GM18511 (cell line): ENCODE data around the gene LRBA.
A peak's percentile ranks its signal among the peaks of the same experiment; 100 is the strongest.

Source experiments
- ATAC-seq: cut with Tn5 transposase; IDR thresholded peaks from one replicate; pipeline ENCODE4 v1.9.1; 2021; ENCODE audit warnings: mild to moderate bottlenecking, moderate library complexity; ENCODE audit not compliant: unreplicated experiment

Gene LRBA

GRCh38 chr4:150461957-150462356 lies 553.1 kb downstream of the LRBA start:
- ATAC-seq: no peak

GRCh38 chr4:150457802-150458201 lies 557.3 kb downstream of the LRBA start:
- ATAC-seq: no peak

GRCh38 chr4:150451883-150452282 lies 563.2 kb downstream of the LRBA start:
- no peak for ATAC-seq

- no peak for ATAC-seq
These were observed 567.7 kb downstream of the LRBA start for GRCh38 chr4:150447356-150447755.

GRCh38 chr4:150439451-150439933 lies 575.6 kb downstream of the LRBA start:
- no peak for ATAC-seq

GRCh38 chr4:150436598-150437370 lies 578.3 kb downstream of the LRBA start:
- no peak for ATAC-seq

GRCh38 chr4:150431221-150431620 lies 583.9 kb downstream of the LRBA start:
- ATAC-seq: no peak

GRCh38 chr4:150425161-150425560 lies 589.9 kb downstream of the LRBA start:
- ATAC-seq: no peak

- no peak for ATAC-seq
These were observed 591.6 kb downstream of the LRBA start for GRCh38 chr4:150423503-150423902.

- ATAC-seq: no peak
These were observed 592.0 kb downstream of the LRBA start for GRCh38 chr4:150423074-150423473.

GRCh38 chr4:150421612-150422011 lies 593.5 kb downstream of the LRBA start:
- no peak for ATAC-seq

- ATAC-seq: no peak
These were observed 595.1 kb downstream of the LRBA start for GRCh38 chr4:150419939-150420338.

- no peak for ATAC-seq
These were observed 596.2 kb downstream of the LRBA start for GRCh38 chr4:150418757-150419410.

- ATAC-seq: no peak
These were observed 599.9 kb downstream of the LRBA start for GRCh38 chr4:150415213-150415612.

- no peak for ATAC-seq
These were observed 603.6 kb downstream of the LRBA start for GRCh38 chr4:150411520-150411919.

GRCh38 chr4:150402871-150403272 lies 612.2 kb downstream of the LRBA start:
- ATAC-seq: peak; percentile 97

GRCh38 chr4:150401083-150401687 lies 613.9 kb downstream of the LRBA start:
- ATAC-seq: no peak

- no peak for ATAC-seq
These were observed 619.2 kb downstream of the LRBA start for GRCh38 chr4:150395872-150396271.

GRCh38 chr4:150394046-150394445 lies 621.0 kb downstream of the LRBA start:
- no peak for ATAC-seq

GRCh38 chr4:150391052-150391451 lies 624.0 kb downstream of the LRBA start:
- ATAC-seq: no peak

- no peak for ATAC-seq
These were observed 624.6 kb downstream of the LRBA start for GRCh38 chr4:150390531-150390910.
